GM10847 (cell line): ENCODE data around the gene SCUBE1.

Experiments
- POLR2A ChIP-seq: IDR thresholded peaks from 2 replicates; pipeline ENCODE4 v1.6.1; 2011; ENCODE audit not compliant: insufficient read length; ENCODE audit errors: extremely low read depth

The SCUBE1 gene

GRCh38 chr22:43319661-43320486 lies 23.3 kb downstream of the SCUBE1 start:
- TF ChIP-seq POLR2A, result no peak

GRCh38 chr22:43317239-43317638 lies 25.9 kb downstream of the SCUBE1 start:
- no peak for TF ChIP-seq POLR2A

GRCh38 chr22:43315687-43316217 lies 27.4 kb downstream of the SCUBE1 start:
- TF ChIP-seq POLR2A, result no peak

- TF ChIP-seq POLR2A, result no peak
Observed at GRCh38 chr22:43314611-43315010, 28.6 kb downstream of the SCUBE1 start.

GRCh38 chr22:43313890-43314474 lies 29.2 kb downstream of the SCUBE1 start:
- no peak for TF ChIP-seq POLR2A

- TF ChIP-seq POLR2A, result no peak
Observed at GRCh38 chr22:43313244-43313889, 29.8 kb downstream of the SCUBE1 start.

GRCh38 chr22:43312608-43313007 lies 30.6 kb downstream of the SCUBE1 start:
- no peak for TF ChIP-seq POLR2A

GRCh38 chr22:43310798-43311197 lies 32.4 kb downstream of the SCUBE1 start:
- TF ChIP-seq POLR2A, result no peak

- no peak for TF ChIP-seq POLR2A
Observed at GRCh38 chr22:43310311-43310710, 32.9 kb downstream of the SCUBE1 start.

- no peak for TF ChIP-seq POLR2A
Observed at GRCh38 chr22:43308836-43309235, 34.3 kb downstream of the SCUBE1 start.

GRCh38 chr22:43308060-43308830 lies 34.9 kb downstream of the SCUBE1 start:
- no peak for TF ChIP-seq POLR2A

- no peak for TF ChIP-seq POLR2A
Observed at GRCh38 chr22:43305806-43306205, 37.4 kb downstream of the SCUBE1 start.

GRCh38 chr22:43304831-43305590 lies 38.2 kb downstream of the SCUBE1 start:
- TF ChIP-seq POLR2A, result no peak

- TF ChIP-seq POLR2A, result no peak
Observed at GRCh38 chr22:43303751-43304150, 39.4 kb downstream of the SCUBE1 start.
